Transverse colon (tissue), 4 donors: Measurements from ENCODE around the gene ALDH7A1.

Experiments
- EP300 ChIP-seq: sonication (generic); formaldehyde crosslinking; IDR thresholded peaks from one replicate; pipeline ENCODE4 v1.6.1; 2017; ENCODE audit warnings: antibody characterized with exemption, low read depth
- POLR2A ChIP-seq: fragments of 450-650 bp; IDR thresholded peaks from one replicate; pipeline ENCODE4 v1.6.1; 2016; ENCODE audit warnings: antibody characterized with exemption, mild to moderate bottlenecking, moderate library complexity
- POLR2AphosphoS5 ChIP-seq, 3 donors: sonication (generic); formaldehyde crosslinking; IDR thresholded peaks; one replicate each; pipeline ENCODE4 v1.6.1; 2016; ENCODE audit warnings: antibody characterized with exemption in 3 of 3
- TF ChIP-seq, protein P1 (sequence below), 5 experiments: fragments of 200-600 bp in 3 of 5; fragments of 450-650 bp in 2 of 5; sonication (generic) in 3 of 5; IDR thresholded peaks; 1 replicate in 2 of 5; 2 replicates in 3 of 5; pipeline ENCODE4 v1.5.1; 2016 to 2017; ENCODE audit warnings: antibody characterized with exemption in 5 of 5, inconsistent platforms in 3 of 5, mild to moderate bottlenecking in 2 of 5, moderate library complexity in 1 of 5

DNA sequence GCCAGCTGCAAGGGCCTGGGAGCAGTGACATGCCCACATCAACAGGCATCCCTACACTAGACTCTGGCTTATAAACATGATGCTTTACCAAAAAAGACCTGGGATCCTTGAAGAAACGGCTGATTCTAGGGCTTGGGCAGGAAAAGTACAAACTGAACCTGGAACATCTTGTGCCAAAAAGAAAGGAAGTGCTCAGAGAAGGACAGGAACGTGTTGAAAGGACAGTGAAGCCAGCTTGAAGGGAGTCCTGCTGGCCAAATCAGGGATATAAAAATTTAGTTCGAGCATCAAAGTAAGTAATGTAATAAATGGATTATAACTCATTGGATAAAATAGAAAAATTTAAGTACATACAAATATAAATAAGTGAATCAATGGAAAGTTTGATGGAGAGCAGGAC is 58.1 kb downstream of the ALDH7A1 start:
- TF ChIP-seq, protein P1, sequence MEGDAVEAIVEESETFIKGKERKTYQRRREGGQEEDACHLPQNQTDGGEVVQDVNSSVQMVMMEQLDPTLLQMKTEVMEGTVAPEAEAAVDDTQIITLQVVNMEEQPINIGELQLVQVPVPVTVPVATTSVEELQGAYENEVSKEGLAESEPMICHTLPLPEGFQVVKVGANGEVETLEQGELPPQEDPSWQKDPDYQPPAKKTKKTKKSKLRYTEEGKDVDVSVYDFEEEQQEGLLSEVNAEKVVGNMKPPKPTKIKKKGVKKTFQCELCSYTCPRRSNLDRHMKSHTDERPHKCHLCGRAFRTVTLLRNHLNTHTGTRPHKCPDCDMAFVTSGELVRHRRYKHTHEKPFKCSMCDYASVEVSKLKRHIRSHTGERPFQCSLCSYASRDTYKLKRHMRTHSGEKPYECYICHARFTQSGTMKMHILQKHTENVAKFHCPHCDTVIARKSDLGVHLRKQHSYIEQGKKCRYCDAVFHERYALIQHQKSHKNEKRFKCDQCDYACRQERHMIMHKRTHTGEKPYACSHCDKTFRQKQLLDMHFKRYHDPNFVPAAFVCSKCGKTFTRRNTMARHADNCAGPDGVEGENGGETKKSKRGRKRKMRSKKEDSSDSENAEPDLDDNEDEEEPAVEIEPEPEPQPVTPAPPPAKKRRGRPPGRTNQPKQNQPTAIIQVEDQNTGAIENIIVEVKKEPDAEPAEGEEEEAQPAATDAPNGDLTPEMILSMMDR (IDR thresholded peaks at IDR 0.05), result peak in 1 of 5 experiments; percentile 11
- TF ChIP-seq POLR2AphosphoS5 (IDR thresholded peaks at IDR 0.05) (no peak), POLR2A (no peak), EP300 (no peak)
